Loucy (cell line): Measurements from ENCODE around the gene ORC1.

Experiments
- H2AFZ ChIP-seq: fragments of 200-600 bp; sonication (generic); 2 replicates; pipeline ENCODE4 v1.6.0; 2016; ENCODE audit warnings: antibody characterized with exemption, mild to moderate bottlenecking, low read length, moderate library complexity
- H3F3A ChIP-seq: fragments of 200-600 bp; 2 replicates; pipeline ENCODE4 v1.6.0; 2016; ENCODE audit warnings: antibody characterized with exemption, low read depth, mild to moderate bottlenecking
- H3K27me3 ChIP-seq: fragments of 200-600 bp; sonication (generic); 2 replicates; pipeline ENCODE4 v1.6.1; 2014; ENCODE audit warnings: low read length, mild to moderate bottlenecking; ENCODE audit not compliant: insufficient read depth, poor library complexity, severe bottlenecking
- H3K36me3 ChIP-seq: fragments of 200-600 bp; sonication (generic); 2 replicates; pipeline ENCODE4 v1.6.1; 2016; ENCODE audit warnings: low read length; ENCODE audit not compliant: insufficient read depth
- H3K4me1 ChIP-seq: fragments of 200-600 bp; sonication (generic); 2 replicates; pipeline ENCODE4 v1.5.1; 2014; ENCODE audit warnings: low read length, mild to moderate bottlenecking; ENCODE audit not compliant: insufficient read depth, poor library complexity, severe bottlenecking
- H3K4me2 ChIP-seq: fragments of 200-600 bp; sonication (generic); 2 replicates; pipeline ENCODE4 v1.6.0; 2014; ENCODE audit warnings: antibody characterized with exemption, low read length, low read depth, mild to moderate bottlenecking; ENCODE audit not compliant: poor library complexity, severe bottlenecking
- H3K4me3 ChIP-seq: fragments of 200-600 bp; sonication (generic); 2 replicates; pipeline ENCODE4 v1.5.1; 2014; ENCODE audit warnings: low read length, mild to moderate bottlenecking, mixed read lengths; ENCODE audit not compliant: poor library complexity, severe bottlenecking
- H3K79me2 ChIP-seq: fragments of 200-600 bp; sonication (generic); 2 replicates; pipeline ENCODE4 v1.6.1; 2014; ENCODE audit warnings: low read length; ENCODE audit not compliant: insufficient read depth
- H3K9ac ChIP-seq: fragments of 200-600 bp; sonication (generic); 2 replicates; pipeline ENCODE4 v1.6.0; 2014; ENCODE audit warnings: mild to moderate bottlenecking, low read depth, low read length, moderate library complexity; ENCODE audit not compliant: poor library complexity, severe bottlenecking
- H3K9me2 ChIP-seq: fragments of 200-600 bp; sonication (generic); replicated peaks from 2 replicates; pipeline ENCODE4 v1.6.1; 2016; ENCODE audit warnings: low read depth, low read length, mixed read lengths
- H3K9me3 ChIP-seq: fragments of 200-600 bp; sonication (generic); 2 replicates; pipeline ENCODE4 v1.6.1; 2014; ENCODE audit warnings: mild to moderate bottlenecking, antibody characterized with exemption, low read length, low read depth; ENCODE audit not compliant: insufficient read depth
- H4K20me1 ChIP-seq: fragments of 200-600 bp; sonication (generic); 2 replicates; pipeline ENCODE4 v1.6.0; 2014; ENCODE audit warnings: antibody characterized with exemption, low read length, mild to moderate bottlenecking; ENCODE audit not compliant: insufficient read depth, poor library complexity, severe bottlenecking
- EZH2phosphoT487 ChIP-seq: fragments of 200-600 bp; IDR thresholded peaks from 2 replicates; pipeline ENCODE4 v1.6.1; 2018; ENCODE audit warnings: antibody characterized with exemption, mild to moderate bottlenecking, moderate library complexity, borderline replicate concordance
- TF ChIP-seq, protein P1 (sequence below): fragments of 200-600 bp; sonication (generic); conservative IDR thresholded peaks from 2 replicates; pipeline ENCODE4 v1.5.1; 2014; ENCODE audit warnings: mild to moderate bottlenecking, antibody characterized with exemption, low read length

The ORC1 gene

DNA sequence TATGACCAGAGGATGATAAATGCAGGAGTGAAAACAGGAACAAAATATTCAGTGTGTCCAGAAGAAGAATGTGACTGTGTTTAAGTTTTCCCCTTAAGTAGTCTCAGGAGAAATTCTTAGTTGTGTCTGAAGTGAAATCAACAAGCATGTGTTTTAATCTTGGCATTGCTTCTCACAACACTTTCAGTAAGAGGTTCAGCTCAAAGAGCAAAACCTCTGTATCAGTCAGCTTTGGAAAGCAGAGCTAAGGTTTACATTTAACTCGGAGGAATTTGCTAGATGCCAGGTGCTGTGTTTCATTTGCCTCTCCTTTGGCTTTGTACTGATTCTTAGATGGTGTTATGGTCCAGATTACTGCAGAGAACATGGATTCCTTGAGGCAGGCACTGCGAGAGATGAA lies 66.8 kb downstream of the ORC1 start:
- Histone ChIP-seq H3K4me3 (no peak overlapping the region), H3K79me2 (no peaks in the 10 kb centered on the region), H3K9me2 (no peaks in the 10 kb centered on the region), H3K4me1 (no peaks in the 10 kb centered on the region), H3K27me3 (no peaks in the 10 kb centered on the region), H3K9ac (no peak overlapping the region), H3F3A (no peaks in the 10 kb centered on the region), H3K4me2 (no peak overlapping the region), H3K9me3 (no peaks in the 10 kb centered on the region), H2AFZ (no peak overlapping the region), H3K36me3 (no peaks in the 10 kb centered on the region; the same call in 1 of the 2 replicates), H4K20me1 (no peaks in the 10 kb centered on the region)
- TF ChIP-seq, protein P1, sequence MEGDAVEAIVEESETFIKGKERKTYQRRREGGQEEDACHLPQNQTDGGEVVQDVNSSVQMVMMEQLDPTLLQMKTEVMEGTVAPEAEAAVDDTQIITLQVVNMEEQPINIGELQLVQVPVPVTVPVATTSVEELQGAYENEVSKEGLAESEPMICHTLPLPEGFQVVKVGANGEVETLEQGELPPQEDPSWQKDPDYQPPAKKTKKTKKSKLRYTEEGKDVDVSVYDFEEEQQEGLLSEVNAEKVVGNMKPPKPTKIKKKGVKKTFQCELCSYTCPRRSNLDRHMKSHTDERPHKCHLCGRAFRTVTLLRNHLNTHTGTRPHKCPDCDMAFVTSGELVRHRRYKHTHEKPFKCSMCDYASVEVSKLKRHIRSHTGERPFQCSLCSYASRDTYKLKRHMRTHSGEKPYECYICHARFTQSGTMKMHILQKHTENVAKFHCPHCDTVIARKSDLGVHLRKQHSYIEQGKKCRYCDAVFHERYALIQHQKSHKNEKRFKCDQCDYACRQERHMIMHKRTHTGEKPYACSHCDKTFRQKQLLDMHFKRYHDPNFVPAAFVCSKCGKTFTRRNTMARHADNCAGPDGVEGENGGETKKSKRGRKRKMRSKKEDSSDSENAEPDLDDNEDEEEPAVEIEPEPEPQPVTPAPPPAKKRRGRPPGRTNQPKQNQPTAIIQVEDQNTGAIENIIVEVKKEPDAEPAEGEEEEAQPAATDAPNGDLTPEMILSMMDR: no peak
- TF ChIP-seq EZH2phosphoT487: no peak

DNA sequence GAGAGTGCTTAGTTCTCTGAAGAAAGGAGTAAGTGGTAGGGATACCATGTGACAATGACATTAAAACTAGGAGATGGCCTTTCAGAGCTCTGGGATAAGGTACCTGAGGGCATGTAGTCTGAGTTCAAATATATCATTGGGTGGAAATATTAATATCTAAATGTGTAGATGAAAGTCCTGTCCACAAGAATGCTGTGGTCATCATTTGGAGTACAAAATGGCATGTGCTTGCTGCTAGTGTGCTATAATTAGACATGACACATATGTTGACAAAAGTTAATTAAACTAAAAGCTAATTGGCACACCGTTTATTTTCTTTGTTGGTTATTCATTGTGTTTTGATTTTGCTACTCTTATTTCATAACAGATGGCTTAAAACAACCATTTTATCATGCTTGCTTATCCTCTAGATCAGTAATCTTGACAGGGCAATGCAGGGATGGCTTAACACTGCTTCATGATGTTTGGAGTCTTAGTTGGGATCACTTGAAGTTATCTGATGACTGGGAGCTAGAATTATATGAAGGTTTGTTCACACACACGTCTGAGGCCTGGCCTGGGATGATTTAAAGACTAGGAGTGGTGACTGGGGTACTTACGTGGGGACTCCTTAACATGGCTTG lies 69.2 kb downstream of the ORC1 start:
- Histone ChIP-seq H3K9ac (no peak overlapping the region), H3K4me3 (no peak overlapping the region), H3F3A (no peaks in the 10 kb centered on the region), H4K20me1 (no peaks in the 10 kb centered on the region), H3K36me3 (no peaks in the 10 kb centered on the region; the same call in 1 of the 2 replicates), H3K4me1 (no peaks in the 10 kb centered on the region), H3K9me2 (no peaks in the 10 kb centered on the region), H3K9me3 (no peaks in the 10 kb centered on the region), H3K79me2 (no peaks in the 10 kb centered on the region), H3K27me3 (no peaks in the 10 kb centered on the region), H3K4me2 (no peak overlapping the region), H2AFZ (no peak overlapping the region)
- TF ChIP-seq EZH2phosphoT487: no peak
- TF ChIP-seq, protein P1: no peak

DNA sequence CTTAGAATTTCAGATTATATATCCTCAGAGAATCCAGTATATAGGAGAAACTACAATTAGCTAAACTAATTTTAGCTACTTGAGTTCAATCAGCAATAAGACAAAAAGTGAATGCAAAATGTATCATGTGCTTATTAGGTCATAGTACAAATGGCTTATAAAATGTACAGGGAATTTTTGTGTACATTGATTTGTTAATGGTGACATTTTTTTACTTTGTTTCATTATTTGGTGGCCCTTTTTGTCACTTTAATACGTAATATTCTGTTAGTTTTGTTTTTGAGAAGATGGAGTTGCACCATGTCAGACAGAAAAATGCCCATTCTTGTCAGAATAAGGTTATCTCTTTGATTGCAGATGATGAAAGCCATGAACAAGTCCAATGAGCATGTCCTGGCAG lies 71.8 kb downstream of the ORC1 start:
- H2AFZ ChIP-seq: no peak overlapping the region
- no peaks in the 10 kb centered on the region for H3K79me2 ChIP-seq
- H3K27me3 ChIP-seq: no peaks in the 10 kb centered on the region
- H3K4me1 ChIP-seq: no peaks in the 10 kb centered on the region
- TF ChIP-seq, protein P1: no peak
- TF ChIP-seq EZH2phosphoT487: no peak
- no peaks in the 10 kb centered on the region for H3F3A ChIP-seq
- H3K9ac ChIP-seq: no peak overlapping the region
- no peaks in the 10 kb centered on the region for H3K9me2 ChIP-seq
- H3K4me3 ChIP-seq: no peak overlapping the region
- H3K4me2 ChIP-seq: no peak overlapping the region
- H3K36me3 ChIP-seq: no peaks in the 10 kb centered on the region; the same call in 1 of the 2 replicates
- H4K20me1 ChIP-seq: no peaks in the 10 kb centered on the region
- H3K9me3 ChIP-seq: no peaks in the 10 kb centered on the region
